Rectal smooth muscle tissue (tissue), 1 donor: ENCODE data around the gene GAK.

Experiments
- H3K27ac ChIP-seq: one replicate; pipeline ENCODE4 v1.7.0; 2013; ENCODE audit warnings: low read depth, low read length, inconsistent platforms
- H3K27me3 ChIP-seq: one replicate; pipeline ENCODE4 v1.7.0; 2013; ENCODE audit warnings: low read length; ENCODE audit not compliant: control insufficient read depth, insufficient read depth
- H3K36me3 ChIP-seq: one replicate; pipeline ENCODE4 v1.7.0; 2013; ENCODE audit warnings: low read length; ENCODE audit not compliant: control insufficient read depth, insufficient read depth
- H3K4me1 ChIP-seq: one replicate; pipeline ENCODE4 v1.7.0; 2013; ENCODE audit warnings: low read length; ENCODE audit not compliant: control insufficient read depth, insufficient read depth
- H3K4me3 ChIP-seq: one replicate; pipeline ENCODE4 v1.7.0; 2013; ENCODE audit warnings: low read length
- H3K9ac ChIP-seq: one replicate; pipeline ENCODE4 v1.7.0; 2013; ENCODE audit warnings: low read length

The GAK gene

DNA sequence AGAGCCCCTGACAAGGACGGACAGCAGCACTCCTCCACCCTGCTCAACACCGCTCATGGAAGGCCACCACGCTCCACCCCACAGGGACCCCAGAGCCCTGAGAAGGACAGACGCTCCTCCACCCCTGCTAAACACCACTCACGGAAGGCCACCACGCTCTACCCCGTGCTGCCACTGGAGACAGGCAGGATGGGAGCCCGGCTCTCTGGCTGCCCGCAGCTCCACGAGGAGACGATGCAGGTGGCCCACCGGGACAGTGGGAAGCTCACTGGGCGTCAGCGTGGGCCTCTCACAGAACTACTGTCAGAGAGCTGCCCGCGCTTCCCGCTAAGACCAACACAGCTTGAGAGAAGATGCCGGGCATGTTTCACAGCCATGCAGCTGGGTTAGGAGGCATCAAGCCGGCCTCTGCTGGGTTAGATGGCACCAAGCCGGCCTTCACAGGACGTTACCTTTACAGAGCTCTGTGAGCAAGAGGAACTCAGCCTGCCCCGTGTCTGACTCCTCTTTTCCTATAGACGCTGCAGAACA lies 20.8 kb downstream of the GAK start:
- no peaks in the 10 kb centered on the region for H3K4me1 ChIP-seq
- peaks cover 15% of the 10 kb centered on the region for H3K36me3 ChIP-seq
- no peaks in the 10 kb centered on the region for H3K27me3 ChIP-seq
- H3K9ac ChIP-seq, result no peak overlapping the region
- H3K4me3 ChIP-seq, result no peak overlapping the region
- no peak overlapping the region for H3K27ac ChIP-seq

GRCh38 chr4:910366-911091 lies 21.6 kb downstream of the GAK start:
- Histone ChIP-seq H3K4me1 (no peaks in the 10 kb centered on the region), H3K27me3 (no peaks in the 10 kb centered on the region), H3K36me3 (peaks cover 15% of the 10 kb centered on the region), H3K27ac (no peak overlapping the region), H3K4me3 (no peak overlapping the region), H3K9ac (no peak overlapping the region)

DNA sequence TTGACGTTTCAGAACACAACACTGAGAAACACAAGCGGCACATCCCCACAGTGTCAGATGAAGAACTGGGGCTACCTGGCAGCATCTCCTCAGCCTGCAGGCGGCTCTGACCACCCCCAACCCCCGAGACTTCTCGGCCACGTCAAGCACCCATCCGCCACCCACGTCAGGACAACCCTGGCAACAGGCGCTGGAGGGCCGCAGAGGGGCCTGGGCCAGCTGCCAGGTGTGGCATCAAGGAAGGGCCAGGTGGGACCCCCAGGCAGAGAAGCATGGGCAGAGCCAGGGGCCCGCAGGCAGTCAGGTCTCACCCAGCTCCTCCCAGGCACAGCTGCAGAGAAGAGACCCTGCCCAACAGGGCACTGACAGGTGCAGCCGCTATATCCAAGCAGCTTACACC lies 22.3 kb downstream of the GAK start:
- H3K27me3 ChIP-seq, result no peaks in the 10 kb centered on the region
- H3K4me1 ChIP-seq, result no peaks in the 10 kb centered on the region
- H3K36me3 ChIP-seq, result peaks cover 15% of the 10 kb centered on the region
- H3K9ac ChIP-seq, result no peak overlapping the region
- H3K4me3 ChIP-seq, result no peak overlapping the region
- H3K27ac ChIP-seq, result no peak overlapping the region

- no peaks in the 10 kb centered on the region for H3K27me3 ChIP-seq
- H3K9ac ChIP-seq, result no peak overlapping the region
- H3K27ac ChIP-seq, result no peak overlapping the region
- no peaks in the 10 kb centered on the region for H3K4me1 ChIP-seq
- no peak overlapping the region for H3K4me3 ChIP-seq
- peaks cover 15% of the 10 kb centered on the region for H3K36me3 ChIP-seq
Measured at GRCh38 chr4:909131-909571, 23.0 kb downstream of the GAK start.

GRCh38 chr4:907691-908425 lies 24.3 kb downstream of the GAK start:
- Histone ChIP-seq H3K27ac (no peak overlapping the region), H3K36me3 (peaks cover 15% of the 10 kb centered on the region), H3K4me3 (no peak overlapping the region)

DNA sequence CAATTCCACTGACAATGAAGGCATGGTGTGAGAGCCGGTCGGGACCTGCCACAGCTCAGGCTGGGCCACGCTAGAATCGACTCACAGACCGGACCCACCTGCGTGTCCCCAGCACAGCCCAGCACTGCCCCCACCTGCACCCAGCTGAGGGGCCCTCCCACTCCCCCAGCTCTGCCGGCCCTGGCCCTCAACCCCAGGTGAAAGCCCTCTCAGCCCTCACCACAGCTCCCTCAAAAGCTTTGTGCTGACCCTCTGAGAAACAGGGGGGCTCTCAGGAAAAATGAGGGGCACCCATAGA lies 25.1 kb downstream of the GAK start:
- H3K36me3 ChIP-seq, result peaks cover 15% of the 10 kb centered on the region
- H3K27ac ChIP-seq, result no peak overlapping the region
- no peak overlapping the region for H3K4me3 ChIP-seq
- no peak overlapping the region for H3K9ac ChIP-seq
- no peaks in the 10 kb centered on the region for H3K27me3 ChIP-seq
- no peaks in the 10 kb centered on the region for H3K4me1 ChIP-seq

More at GRCh38 chr4:907691-908425, 24.3 kb downstream of the GAK start:
- H3K9ac ChIP-seq, result no peak overlapping the region
- H3K27me3 ChIP-seq, result no peaks in the 10 kb centered on the region
- no peaks in the 10 kb centered on the region for H3K4me1 ChIP-seq

DNA sequence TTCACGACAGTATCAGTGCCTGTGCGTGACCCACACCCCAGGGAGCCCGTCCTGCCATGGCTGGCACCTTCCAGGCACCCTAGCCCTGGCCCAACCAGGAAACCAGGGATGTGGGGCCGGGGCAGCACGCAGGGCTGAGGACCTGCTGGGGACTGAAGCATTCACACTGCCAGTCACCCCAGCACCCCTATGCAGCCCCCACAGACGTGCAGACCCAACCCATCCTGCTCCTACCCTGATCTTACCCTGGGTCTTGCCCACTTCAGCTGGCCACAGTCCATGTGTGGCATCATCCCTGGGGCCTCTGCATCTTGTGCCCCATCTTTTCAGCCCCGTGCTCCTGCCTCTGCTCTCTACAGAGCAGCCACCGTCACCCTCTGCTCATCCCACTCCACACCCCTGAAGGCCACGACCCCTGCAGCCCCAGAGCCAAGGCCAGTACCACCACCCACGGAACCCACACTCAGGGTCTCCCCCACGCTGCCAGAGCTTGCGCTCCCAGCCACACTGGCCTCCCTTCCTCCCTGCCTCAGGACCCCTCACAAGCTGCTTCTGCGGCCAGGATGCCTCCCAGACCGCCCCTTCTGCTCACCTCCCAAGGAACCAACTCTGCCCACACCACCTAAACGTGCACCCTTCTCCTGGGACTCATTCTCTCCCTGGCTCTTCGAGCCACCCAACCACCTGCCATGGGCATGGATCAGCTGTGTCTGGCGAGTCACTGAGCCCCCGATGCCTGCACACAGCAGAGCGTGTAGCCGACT lies 25.6 kb downstream of the GAK start:
- H3K9ac ChIP-seq, result no peak overlapping the region
- peaks cover 12% of the 10 kb centered on the region for H3K36me3 ChIP-seq
- H3K4me1 ChIP-seq, result no peaks in the 10 kb centered on the region
- no peak overlapping the region for H3K27ac ChIP-seq
- no peak overlapping the region for H3K4me3 ChIP-seq
- no peaks in the 10 kb centered on the region for H3K27me3 ChIP-seq

- no peak overlapping the region for H3K4me3 ChIP-seq
- H3K36me3 ChIP-seq, result peaks cover 8% of the 10 kb centered on the region
- no peaks in the 10 kb centered on the region for H3K4me1 ChIP-seq
- H3K27ac ChIP-seq, result no peak overlapping the region
- no peak overlapping the region for H3K9ac ChIP-seq
- no peaks in the 10 kb centered on the region for H3K27me3 ChIP-seq
Measured at GRCh38 chr4:905485-906338, 26.4 kb downstream of the GAK start.

DNA sequence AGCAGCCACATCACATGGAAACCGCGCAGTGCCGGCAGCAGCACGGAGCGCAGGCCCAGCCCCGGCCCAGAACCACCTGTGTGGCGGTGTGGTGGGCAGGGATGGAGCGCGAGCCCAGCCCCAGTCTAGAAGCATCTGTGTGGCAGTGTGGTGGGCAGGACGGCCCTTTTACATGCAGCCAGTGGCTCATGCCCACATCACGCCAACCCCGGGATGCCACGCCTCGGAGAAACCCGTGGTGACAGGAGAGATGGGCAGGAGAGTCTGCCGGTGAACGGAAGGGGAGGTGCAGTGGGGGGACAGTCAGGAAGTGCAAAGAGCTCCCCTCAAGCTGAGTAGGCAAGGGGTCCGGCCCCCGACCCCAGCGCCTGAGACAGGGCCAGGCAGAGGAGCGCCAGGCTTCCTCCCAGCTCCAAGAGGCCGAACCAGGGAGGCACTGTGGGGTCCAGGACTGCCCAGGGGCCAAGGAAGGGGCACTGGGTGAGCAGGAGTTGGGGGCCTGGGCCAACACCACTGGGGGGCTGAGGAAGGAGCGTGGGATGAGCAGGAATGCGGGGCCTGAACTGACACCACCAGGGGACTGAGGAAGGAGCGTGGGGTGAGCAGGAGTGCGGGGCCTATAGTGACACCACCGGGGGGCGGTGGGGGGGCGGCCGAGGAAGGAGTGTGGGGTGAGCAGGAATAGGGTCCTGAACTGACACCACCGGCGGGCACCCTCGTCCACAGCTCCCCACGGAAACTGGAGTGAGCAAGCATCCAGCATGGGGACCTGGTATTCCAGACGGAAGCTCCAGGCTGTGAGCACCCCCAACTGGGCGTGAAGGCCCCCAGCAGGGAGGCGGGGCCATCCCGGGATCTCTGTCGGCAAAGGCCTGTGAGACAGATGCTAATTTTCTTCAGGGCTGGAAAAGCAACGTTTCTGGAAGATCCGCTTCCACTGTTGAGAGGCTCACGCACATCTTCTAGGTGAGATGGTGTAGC lies 28.8 kb downstream of the GAK start:
- no peak overlapping the region for H3K27ac ChIP-seq
- no peaks in the 10 kb centered on the region for H3K27me3 ChIP-seq
- H3K36me3 ChIP-seq, result peaks cover 4% of the 10 kb centered on the region
- no peaks in the 10 kb centered on the region for H3K4me1 ChIP-seq
- H3K4me3 ChIP-seq, result no peak overlapping the region
- H3K9ac ChIP-seq, result no peak overlapping the region

GRCh38 chr4:901192-901910 lies 30.8 kb downstream of the GAK start:
- Histone ChIP-seq H3K9ac (no peak overlapping the region), H3K4me3 (no peak overlapping the region), H3K4me1 (no peaks in the 10 kb centered on the region), H3K36me3 (peaks cover 13% of the 10 kb centered on the region), H3K27ac (no peak overlapping the region), H3K27me3 (no peaks in the 10 kb centered on the region)
